ENCODE results near the gene RBPMS2. TPM values are rescaled to one million over a fixed set of nuclear protein-coding genes. Genes with fewer than 3 reads are reported as not detected.

The RBPMS2 gene
- total RNA-seq, 3 donors from 2014 or later: 3.5 to 133 (median 6.3) TPM

- intact Hi-C loops (cut with DNase I, micrococcal nuclease): loop anchor here in 1 of 2 donors (5.0 kb wide), 1 partner anchor 53 kb away; no protein-coding TSS in a partner anchor
- DNase-seq (no peak), ATAC-seq (peak; percentile 25)
- H3K4me3 ChIP-seq: no peak overlapping the region
- H3K4me1 ChIP-seq (ENCODE audit: low read depth): no peaks in the 10 kb centered on the region
- H3K9me3 ChIP-seq: no peaks in the 10 kb centered on the region
- TF ChIP-seq CTCF (IDR thresholded peaks at IDR 0.05): no peak
- no peaks in the 10 kb centered on the region for H3K36me3 ChIP-seq (ENCODE audit: low read depth)
Measured at GRCh38 chr15:64749167-64749566, 26.2 kb downstream of the RBPMS2 start.

DNA sequence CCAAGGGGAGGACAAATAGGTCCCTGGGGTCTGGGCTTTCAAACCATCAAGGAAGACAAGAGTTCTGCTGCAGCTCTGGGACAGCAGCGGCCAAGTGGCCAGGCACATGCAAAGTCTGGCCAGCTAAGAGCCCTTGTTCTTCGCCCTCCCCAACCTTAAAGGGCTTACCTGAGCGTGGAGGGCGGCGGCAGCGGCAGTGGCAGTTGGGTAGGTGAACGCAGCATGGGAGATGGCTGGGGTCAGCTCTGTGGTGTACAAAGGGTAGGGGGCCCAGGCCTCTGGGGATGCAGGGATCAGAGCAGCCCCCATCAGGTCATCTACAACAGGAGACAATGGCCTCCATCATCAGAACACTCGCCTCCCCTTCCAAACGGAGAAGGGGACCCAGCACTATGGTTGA, 27.1 kb downstream of the RBPMS2 start:
- H3K4me1 ChIP-seq (ENCODE audit: low read depth): no peaks in the 10 kb centered on the region
- DNase-seq: no peak

GRCh38 chr15:64747578-64747977, 27.8 kb downstream of the RBPMS2 start:
- no peak for ATAC-seq
- no peak for TF ChIP-seq CTCF (IDR thresholded peaks at IDR 0.05)
- DNase-seq: no peak
- Histone ChIP-seq H3K9me3 (no peaks in the 10 kb centered on the region), H3K36me3 (ENCODE audit: low read depth) (no peaks in the 10 kb centered on the region), H3K4me1 (ENCODE audit: low read depth) (no peaks in the 10 kb centered on the region), H3K4me3 (no peak overlapping the region)
- intact Hi-C loops (cut with DNase I, micrococcal nuclease): loop anchor here in 1 of 2 donors (5.0 kb wide), 1 partner anchor 55 kb away; no protein-coding TSS in a partner anchor

More for the DNA sequence above, 27.1 kb downstream of the RBPMS2 start:
- intact Hi-C loops (cut with DNase I, micrococcal nuclease): loop anchor here in 1 of 2 donors (5.0 kb wide), 1 partner anchor 54 kb away; no protein-coding TSS in a partner anchor
- no peak overlapping the region for H3K4me3 ChIP-seq
- no peak for TF ChIP-seq CTCF (IDR thresholded peaks at IDR 0.05)
- ATAC-seq: no peak
- H3K36me3 ChIP-seq (ENCODE audit: low read depth): no peaks in the 10 kb centered on the region
- H3K9me3 ChIP-seq: no peaks in the 10 kb centered on the region

GRCh38 chr15:64746921-64747320, 28.5 kb downstream of the RBPMS2 start:
- no peak for ATAC-seq
- TF ChIP-seq CTCF (IDR thresholded peaks at IDR 0.05): no peak
- H3K4me1 ChIP-seq (ENCODE audit: low read depth): no peaks in the 10 kb centered on the region
- no peak overlapping the region for H3K4me3 ChIP-seq
- H3K36me3 ChIP-seq (ENCODE audit: low read depth): no peaks in the 10 kb centered on the region
- H3K9me3 ChIP-seq: no peaks in the 10 kb centered on the region
- no peak for DNase-seq
- intact Hi-C loops (cut with DNase I, micrococcal nuclease): loop anchor here in 1 of 2 donors (5.0 kb wide), 1 partner anchor 55 kb away; no protein-coding TSS in a partner anchor

DNA sequence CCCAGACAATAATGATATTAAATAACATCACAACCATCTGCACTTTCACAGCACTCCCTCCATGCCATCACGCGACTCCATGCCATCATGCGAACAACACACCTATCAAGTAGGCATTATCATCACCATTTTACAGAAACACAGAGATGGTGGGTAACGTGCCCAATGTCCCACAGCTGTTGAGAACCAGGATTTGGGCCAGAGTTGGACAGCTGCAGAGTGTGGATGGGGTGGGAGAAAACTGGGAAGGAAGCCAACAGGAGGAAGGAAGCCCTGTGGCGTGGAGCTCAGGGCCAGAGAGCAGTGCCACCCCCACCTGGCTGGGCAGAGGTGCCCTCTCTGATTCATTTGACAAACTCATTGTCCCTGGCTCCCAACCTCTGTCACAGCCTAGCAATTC, 29.0 kb downstream of the RBPMS2 start:
- Histone ChIP-seq H3K36me3 (ENCODE audit: low read depth) (no peaks in the 10 kb centered on the region), H3K4me1 (ENCODE audit: low read depth) (no peaks in the 10 kb centered on the region), H3K9me3 (no peaks in the 10 kb centered on the region), H3K4me3 (no peak overlapping the region)
- intact Hi-C loops (cut with DNase I, micrococcal nuclease): loop anchor here in 1 of 2 donors (5.0 kb wide), 1 partner anchor 56 kb away; no protein-coding TSS in a partner anchor
- no peak for TF ChIP-seq CTCF (IDR thresholded peaks at IDR 0.05)
- ATAC-seq: no peak
- DNase-seq: no peak

DNA sequence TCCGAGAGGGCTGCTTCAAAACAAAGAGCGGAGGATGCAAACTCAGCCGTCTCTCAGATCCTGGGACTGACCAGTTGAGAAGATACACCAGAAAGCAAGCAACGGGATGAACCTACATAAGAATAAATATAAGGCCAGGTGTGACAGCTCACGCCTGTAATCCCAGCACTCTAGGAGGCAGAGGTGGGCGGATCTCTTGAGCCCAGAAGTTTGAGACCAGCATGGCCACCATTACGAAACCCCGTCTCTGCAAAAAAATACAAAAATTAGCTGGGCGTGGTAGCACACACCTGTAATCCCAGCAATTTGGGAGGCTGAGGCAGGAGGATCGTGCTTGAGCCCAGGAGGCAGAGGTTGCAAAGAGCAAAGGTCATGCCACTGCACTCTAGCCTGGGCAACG, 31.7 kb downstream of the RBPMS2 start:
- peaks cover 4% of the 10 kb centered on the region for H3K4me1 ChIP-seq (ENCODE audit: low read depth)
- ATAC-seq: no peak
- H3K9me3 ChIP-seq: no peaks in the 10 kb centered on the region
- TF ChIP-seq CTCF (IDR thresholded peaks at IDR 0.05): no peak
- intact Hi-C loops (cut with DNase I, micrococcal nuclease): no loop called here
- H3K36me3 ChIP-seq (ENCODE audit: low read depth): no peaks in the 10 kb centered on the region
- DNase-seq: no peak
- no peak overlapping the region for H3K4me3 ChIP-seq
